ENCODE data around the gene DEDD.

The DEDD gene

DNA sequence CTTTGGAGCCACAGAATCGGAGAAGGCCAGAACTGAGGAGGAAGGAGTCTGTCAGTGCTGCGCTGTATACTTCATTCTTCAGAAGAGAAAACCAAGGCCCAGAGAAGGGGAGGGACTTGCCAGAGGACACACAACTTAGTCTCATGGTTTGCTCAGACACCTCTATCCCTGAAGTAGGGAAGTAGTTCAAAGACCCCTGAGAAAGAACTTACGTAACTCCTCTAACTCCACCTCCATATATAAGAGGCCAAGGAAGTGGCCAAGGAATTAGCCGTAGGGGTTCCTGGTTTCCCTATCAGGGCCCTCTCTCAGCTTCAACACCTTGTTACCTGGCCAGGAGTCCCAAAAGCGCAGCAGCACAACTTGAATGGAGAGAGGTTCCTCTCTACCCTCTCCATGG is 42.5 kb downstream of the DEDD start:
- H3K36me3 Mint-ChIP-seq (ENCODE audit: low read depth) = no peaks in the 10 kb centered on the region
- no peak overlapping the region for H3K4me3 Mint-ChIP-seq
- TF ChIP-seq, protein P1, sequence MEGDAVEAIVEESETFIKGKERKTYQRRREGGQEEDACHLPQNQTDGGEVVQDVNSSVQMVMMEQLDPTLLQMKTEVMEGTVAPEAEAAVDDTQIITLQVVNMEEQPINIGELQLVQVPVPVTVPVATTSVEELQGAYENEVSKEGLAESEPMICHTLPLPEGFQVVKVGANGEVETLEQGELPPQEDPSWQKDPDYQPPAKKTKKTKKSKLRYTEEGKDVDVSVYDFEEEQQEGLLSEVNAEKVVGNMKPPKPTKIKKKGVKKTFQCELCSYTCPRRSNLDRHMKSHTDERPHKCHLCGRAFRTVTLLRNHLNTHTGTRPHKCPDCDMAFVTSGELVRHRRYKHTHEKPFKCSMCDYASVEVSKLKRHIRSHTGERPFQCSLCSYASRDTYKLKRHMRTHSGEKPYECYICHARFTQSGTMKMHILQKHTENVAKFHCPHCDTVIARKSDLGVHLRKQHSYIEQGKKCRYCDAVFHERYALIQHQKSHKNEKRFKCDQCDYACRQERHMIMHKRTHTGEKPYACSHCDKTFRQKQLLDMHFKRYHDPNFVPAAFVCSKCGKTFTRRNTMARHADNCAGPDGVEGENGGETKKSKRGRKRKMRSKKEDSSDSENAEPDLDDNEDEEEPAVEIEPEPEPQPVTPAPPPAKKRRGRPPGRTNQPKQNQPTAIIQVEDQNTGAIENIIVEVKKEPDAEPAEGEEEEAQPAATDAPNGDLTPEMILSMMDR (IDR thresholded peaks at IDR 0.05; ENCODE audit: unreplicated experiment in 3 of 3) = no peak
- H3K9me3 Mint-ChIP-seq = no peaks in the 10 kb centered on the region
- no peaks in the 10 kb centered on the region for H3K4me1 Mint-ChIP-seq
- no peak overlapping the region for H3K27ac Mint-ChIP-seq
- peaks cover 14% of the 10 kb centered on the region for H3K27me3 Mint-ChIP-seq (ENCODE audit: low read depth)

DNA sequence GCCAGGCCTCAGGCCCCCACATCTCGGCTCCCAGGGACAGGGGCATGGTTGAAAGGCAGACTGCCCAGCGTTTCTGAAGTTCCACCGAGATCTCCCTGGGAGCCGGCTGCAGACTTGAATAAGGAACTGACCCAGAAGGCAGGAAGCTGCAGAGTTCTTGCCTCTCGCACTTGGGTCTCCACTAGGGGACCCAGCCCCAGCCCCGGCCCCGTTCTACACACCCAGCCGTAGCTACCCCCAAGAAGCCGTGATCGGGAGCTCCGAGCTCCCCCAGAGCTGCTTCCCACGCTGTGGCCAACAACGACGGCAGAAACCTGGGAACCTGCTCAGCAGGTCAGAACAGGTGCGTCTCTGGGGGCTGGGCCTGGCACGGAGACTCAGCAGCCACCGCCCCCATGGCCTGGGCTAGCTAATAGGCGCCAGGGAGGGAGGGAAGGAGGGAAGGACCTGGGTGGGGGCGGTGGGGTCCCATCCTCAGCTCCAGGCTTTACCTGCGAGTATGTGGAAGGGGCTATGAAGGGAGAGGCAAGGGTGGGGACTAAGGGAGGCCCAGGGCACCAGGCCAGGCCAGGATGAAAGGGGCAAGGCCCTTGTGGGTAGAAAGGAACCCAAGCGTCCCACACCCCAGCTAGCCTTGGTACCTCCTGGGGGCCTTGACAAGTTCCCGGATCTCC is 43.1 kb downstream of the DEDD start, which contains the start of gene NECTIN4:
NECTIN4 (minus strand) TSS at position 308 of the 674 bp plus-strand sequence; CDS start at position 46, 262 bp downstream.
- Mint-ChIP-seq H3K4me1 (no peaks in the 10 kb centered on the region), H3K27me3 (ENCODE audit: low read depth) (peaks cover 14% of the 10 kb centered on the region), H3K4me3 (no peak within 1 kb of the TSS), H3K27ac (no peak within 1 kb of the TSS), H3K9me3 (no peaks in the 10 kb centered on the region), H3K36me3 (ENCODE audit: low read depth) (no peaks in the 10 kb centered on the region)
- TF ChIP-seq, protein P1 (IDR thresholded peaks at IDR 0.05; ENCODE audit: unreplicated experiment in 3 of 3) = no peak

DNA sequence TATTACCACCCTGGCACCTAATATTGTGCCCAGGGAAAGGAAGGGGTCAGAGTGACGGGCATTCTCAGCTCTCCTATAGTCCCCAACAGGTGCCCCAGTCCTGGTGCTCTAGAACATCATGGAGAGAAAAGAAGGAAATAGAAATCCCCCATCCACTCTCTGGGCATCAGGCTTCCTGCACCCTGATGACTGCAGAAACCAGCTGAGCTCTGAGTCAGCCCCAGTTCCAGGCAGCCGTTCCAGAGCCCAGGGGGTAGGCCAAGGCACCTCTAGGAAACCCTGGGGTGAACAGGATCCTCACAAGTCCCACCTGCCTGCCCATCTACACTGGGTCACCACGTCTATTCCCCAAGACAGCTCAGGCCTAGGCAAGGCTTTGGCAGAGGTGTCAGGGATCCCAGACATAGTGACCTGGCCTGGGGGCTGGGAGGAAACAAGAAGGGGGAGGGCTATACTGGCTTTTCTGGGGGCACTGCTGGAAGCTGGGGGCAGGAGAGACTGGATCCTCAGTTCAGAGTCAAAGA is 43.8 kb downstream of the DEDD start:
- Mint-ChIP-seq H3K36me3 (ENCODE audit: low read depth) (no peaks in the 10 kb centered on the region), H3K4me3 (no peak overlapping the region), H3K27ac (no peak overlapping the region), H3K4me1 (no peaks in the 10 kb centered on the region), H3K9me3 (no peaks in the 10 kb centered on the region), H3K27me3 (ENCODE audit: low read depth) (peaks cover 14% of the 10 kb centered on the region)
- TF ChIP-seq, protein P1 (IDR thresholded peaks at IDR 0.05; ENCODE audit: unreplicated experiment in 3 of 3) = no peak

DNA sequence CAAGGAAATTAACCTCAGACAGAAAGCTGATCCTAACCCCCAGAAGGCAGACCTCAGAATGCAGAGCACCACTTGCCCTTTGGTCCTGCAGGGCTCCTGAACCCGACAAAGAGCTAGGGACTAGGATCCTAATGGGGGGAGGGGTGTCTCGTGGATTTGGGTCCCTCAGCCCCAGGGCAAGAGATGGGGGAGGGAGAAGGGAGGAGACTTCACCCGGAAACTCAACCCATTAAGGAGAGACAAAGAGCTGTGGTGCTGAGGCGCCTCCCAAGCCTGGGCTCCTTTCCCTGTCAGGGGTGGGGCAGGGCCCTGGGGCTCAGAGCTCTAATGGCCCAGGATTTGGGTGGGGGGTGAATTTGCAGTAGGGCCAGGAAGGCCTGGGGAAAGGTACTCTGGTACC is 46.0 kb downstream of the DEDD start:
- Mint-ChIP-seq H3K27ac (no peak overlapping the region), H3K4me1 (no peaks in the 10 kb centered on the region), H3K36me3 (ENCODE audit: low read depth) (no peaks in the 10 kb centered on the region), H3K4me3 (no peak overlapping the region), H3K9me3 (no peaks in the 10 kb centered on the region), H3K27me3 (ENCODE audit: low read depth) (peaks cover 4% of the 10 kb centered on the region)
- TF ChIP-seq, protein P1 (IDR thresholded peaks at IDR 0.05; ENCODE audit: unreplicated experiment in 3 of 3) = no peak

DNA sequence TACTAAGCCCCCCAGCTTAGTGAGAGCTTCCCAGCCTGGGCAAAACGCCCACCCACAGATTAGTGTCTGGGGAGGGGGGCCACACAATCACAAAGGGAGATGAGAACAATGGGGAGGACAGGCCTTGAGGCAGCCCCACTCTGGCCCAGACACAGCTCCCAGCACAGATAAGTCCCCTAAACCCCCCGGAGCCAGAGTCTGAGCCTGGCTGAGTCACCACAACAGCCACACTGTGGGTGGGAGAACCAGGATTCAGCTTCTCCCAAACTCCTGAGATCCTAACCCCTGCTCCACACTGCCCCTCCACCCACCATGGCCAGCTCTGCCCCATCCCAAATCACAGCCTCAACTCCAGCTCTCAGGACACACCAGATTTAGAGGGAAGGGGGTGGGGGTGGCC is 47.3 kb downstream of the DEDD start:
- Mint-ChIP-seq H3K27me3 (ENCODE audit: low read depth) (peaks cover 4% of the 10 kb centered on the region), H3K27ac (no peak overlapping the region)

More for the DNA sequence above, 47.3 kb downstream of the DEDD start:
- no peaks in the 10 kb centered on the region for H3K4me1 Mint-ChIP-seq
- TF ChIP-seq, protein P1 (IDR thresholded peaks at IDR 0.05; ENCODE audit: unreplicated experiment in 3 of 3) = no peak
- no peak overlapping the region for H3K4me3 Mint-ChIP-seq
- H3K36me3 Mint-ChIP-seq (ENCODE audit: low read depth) = no peaks in the 10 kb centered on the region
- no peaks in the 10 kb centered on the region for H3K9me3 Mint-ChIP-seq

Measured in nephron (organoid).